ENCODE measurements around the gene TRPC4.

The TRPC4 gene

GRCh38 chr13:37615276-37615675 is 254.3 kb downstream of the TRPC4 start:
- no peak for TF ChIP-seq MAX (IDR thresholded peaks at IDR 0.05)
- peak; percentile 14; the same call in 1 of the 2 replicates for TF ChIP-seq TEAD4 (IDR thresholded peaks at IDR 0.05)

GRCh38 chr13:37613638-37614037 is 255.9 kb downstream of the TRPC4 start:
- TF ChIP-seq EGR1 (IDR thresholded peaks at IDR 0.05), result no peak

GRCh38 chr13:37613236-37613635 is 256.3 kb downstream of the TRPC4 start:
- no peak for TF ChIP-seq CREB1 (IDR thresholded peaks at IDR 0.05; ENCODE audit: low read depth)

GRCh38 chr13:37608750-37609339 is 260.7 kb downstream of the TRPC4 start:
- TF ChIP-seq EP300 (IDR thresholded peaks at IDR 0.05; ENCODE audit: borderline replicate concordance) (no peak), REST (IDR thresholded peaks at IDR 0.05; ENCODE audit: low read depth) (no peak), ZBTB7A (IDR thresholded peaks at IDR 0.05; ENCODE audit: low read depth) (no peak), TAF1 (IDR thresholded peaks at IDR 0.05; ENCODE audit: low read depth) (no peak)

- TF ChIP-seq RAD21 (IDR thresholded peaks at IDR 0.05; ENCODE audit: low read depth) (peak; percentile 57), NFIC (IDR thresholded peaks at IDR 0.05) (no peak)
These were observed 266.7 kb downstream of the TRPC4 start for GRCh38 chr13:37602733-37603381.

- TF ChIP-seq TCF12 (IDR thresholded peaks at IDR 0.05; ENCODE audit: low read depth), result no peak
- no peak for TF ChIP-seq YY1 (IDR thresholded peaks at IDR 0.05; ENCODE audit: low read depth)
- TF ChIP-seq CEBPB (IDR thresholded peaks at IDR 0.05), result no peak
- TF ChIP-seq FOXM1 (IDR thresholded peaks at IDR 0.05; ENCODE audit: borderline replicate concordance, low read depth), result no peak
- no peak for TF ChIP-seq MAX (IDR thresholded peaks at IDR 0.05)
- TF ChIP-seq ZBTB7A (IDR thresholded peaks at IDR 0.05; ENCODE audit: low read depth), result no peak
- TF ChIP-seq TAF1 (IDR thresholded peaks at IDR 0.05; ENCODE audit: low read depth), result no peak
- TF ChIP-seq EGR1 (IDR thresholded peaks at IDR 0.05), result no peak
- TF ChIP-seq USF1 (IDR thresholded peaks at IDR 0.05), result no peak
- TF ChIP-seq NFIC (IDR thresholded peaks at IDR 0.05), result no peak
- no peak for TF ChIP-seq TEAD4 (IDR thresholded peaks at IDR 0.05)
- TF ChIP-seq EP300 (IDR thresholded peaks at IDR 0.05; ENCODE audit: borderline replicate concordance), result no peak
- TF ChIP-seq CREB1 (IDR thresholded peaks at IDR 0.05; ENCODE audit: low read depth), result no peak
- no peak for TF ChIP-seq RAD21 (IDR thresholded peaks at IDR 0.05; ENCODE audit: low read depth)
- no peak for TF ChIP-seq REST (IDR thresholded peaks at IDR 0.05; ENCODE audit: low read depth)
These were observed 267.7 kb downstream of the TRPC4 start for GRCh38 chr13:37601648-37602440.

- no peak for TF ChIP-seq EP300 (IDR thresholded peaks at IDR 0.05; ENCODE audit: borderline replicate concordance)
- no peak for TF ChIP-seq CREB1 (IDR thresholded peaks at IDR 0.05; ENCODE audit: low read depth)
These were observed 270.1 kb downstream of the TRPC4 start for GRCh38 chr13:37599519-37599918.
